OCI-LY3 (cell line): Measurements from ENCODE around the gene ATF6.

ENCODE experiments used
- H2AFZ ChIP-seq: fragments of 200-600, 300-600 bp; shearing (Covaris generic); 2 replicates; pipeline ENCODE4 v1.6.0; 2014; ENCODE audit warnings: antibody characterized with exemption, low read depth, low read length
- H3K27ac ChIP-seq: fragments of 200-600, 300-600 bp; sonication (generic); 2 replicates; pipeline ENCODE4 v1.5.1; 2014; ENCODE audit warnings: mild to moderate bottlenecking, low read length, moderate library complexity, mixed read lengths
- H3K27me3 ChIP-seq: fragments of 200-600, 300-600 bp; sonication (generic); 2 replicates; pipeline ENCODE4 v1.6.1; 2014; ENCODE audit warnings: low read depth, low read length, mixed read lengths
- H3K36me3 ChIP-seq: fragments of 200-600, 300-600 bp; sonication (generic); replicated peaks from 2 replicates; pipeline ENCODE3; 2014; ENCODE audit warnings: low read depth, low read length, mixed read lengths
- H3K4me1 ChIP-seq: fragments of 300-600, 200-600 bp; sonication (generic); 2 replicates; pipeline ENCODE4 v1.6.1; 2014; ENCODE audit warnings: low read length, mixed read lengths
- H3K4me2 ChIP-seq: fragments of 200-600, 300-600 bp; sonication (generic); 2 replicates; pipeline ENCODE4 v1.6.1; 2014; ENCODE audit warnings: low read length, mixed read lengths
- H3K4me3 ChIP-seq: fragments of 300-600, 200-600 bp; sonication (generic); 2 replicates; pipeline ENCODE4 v1.5.1; 2014; ENCODE audit warnings: antibody characterized with exemption, mild to moderate bottlenecking, low read length, moderate library complexity
- H3K79me2 ChIP-seq: fragments of 300-600, 200-600 bp; shearing (Covaris generic); 2 replicates; pipeline ENCODE4 v1.6.1; 2014; ENCODE audit warnings: mild to moderate bottlenecking, low read length, mixed read lengths
- H3K9ac ChIP-seq: fragments of 300-600, 200-600 bp; shearing (Covaris generic); 2 replicates; pipeline ENCODE4 v1.6.0; 2014; ENCODE audit warnings: mild to moderate bottlenecking, low read length, moderate library complexity
- H3K9me3 ChIP-seq: fragments of 200-600, 300-600 bp; shearing (Covaris generic); 2 replicates; pipeline ENCODE4 v1.6.1; 2014; ENCODE audit warnings: low read length, mixed read lengths; ENCODE audit not compliant: insufficient read depth
- H4K20me1 ChIP-seq: fragments of 200-600, 300-600 bp; sonication (generic); 2 replicates; pipeline ENCODE4 v1.6.1; 2016; ENCODE audit warnings: low read length, mixed read lengths; ENCODE audit not compliant: insufficient read depth
- CTCF ChIP-seq: fragments of 200-600, 300-600 bp; sonication (generic); IDR thresholded peaks from 2 replicates; pipeline ENCODE4 v1.5.1; 2014; ENCODE audit warnings: antibody characterized with exemption, low read length, low read depth
- EZH2phosphoT487 ChIP-seq: fragments of 200-600 bp; shearing (Covaris generic); IDR thresholded peaks from 2 replicates; pipeline ENCODE4 v1.6.1; 2018; ENCODE audit warnings: antibody characterized with exemption, mixed run types, low read depth

ATF6 gene

GRCh38 chr1:161839591-161839990, 73.5 kb downstream of the ATF6 start:
- H3K27me3 ChIP-seq, result no peaks in the 10 kb centered on the region
- no peak overlapping the region for H2AFZ ChIP-seq
- H3K4me2 ChIP-seq, result no peak overlapping the region
- H3K4me1 ChIP-seq, result peaks cover 5% of the 10 kb centered on the region; the same call in 1 of the 2 replicates
- H3K9ac ChIP-seq, result no peak overlapping the region
- no peak for TF ChIP-seq EZH2phosphoT487
- no peak for TF ChIP-seq CTCF
- H3K4me3 ChIP-seq, result no peak overlapping the region
- H4K20me1 ChIP-seq, result no peaks in the 10 kb centered on the region
- peaks cover 12% of the 10 kb centered on the region for H3K36me3 ChIP-seq
- no peak overlapping the region for H3K27ac ChIP-seq
- H3K79me2 ChIP-seq, result no peaks in the 10 kb centered on the region
- no peaks in the 10 kb centered on the region for H3K9me3 ChIP-seq

DNA sequence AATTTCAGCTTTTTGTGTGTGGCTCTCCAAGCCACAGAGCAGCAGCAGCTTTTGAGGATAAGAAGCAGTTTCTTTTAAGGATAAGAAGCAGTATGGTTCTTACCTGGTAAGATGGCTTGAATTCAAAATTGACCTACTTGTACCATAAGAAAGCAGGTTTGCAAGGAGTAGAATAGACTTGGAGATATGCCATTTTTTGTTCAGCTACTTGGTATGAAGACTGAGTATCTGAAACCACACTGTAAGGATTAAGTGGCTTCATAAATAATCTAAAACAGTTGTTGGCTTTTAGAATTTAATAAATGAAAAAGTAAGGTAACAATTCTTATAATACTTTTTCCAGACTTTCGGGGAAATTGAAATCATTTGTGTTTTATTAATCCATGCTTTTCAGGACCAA, 74.2 kb downstream of the ATF6 start:
- H2AFZ ChIP-seq, result no peak overlapping the region
- no peak overlapping the region for H3K27ac ChIP-seq
- TF ChIP-seq CTCF (no peak), EZH2phosphoT487 (no peak)
- no peaks in the 10 kb centered on the region for H3K27me3 ChIP-seq
- H3K9ac ChIP-seq, result no peak overlapping the region
- peaks cover 12% of the 10 kb centered on the region for H3K36me3 ChIP-seq
- H3K79me2 ChIP-seq, result no peaks in the 10 kb centered on the region
- H3K4me3 ChIP-seq, result no peak overlapping the region
- peaks cover 5% of the 10 kb centered on the region; the same call in 1 of the 2 replicates for H3K4me1 ChIP-seq
- H3K4me2 ChIP-seq, result no peak overlapping the region
- no peaks in the 10 kb centered on the region for H4K20me1 ChIP-seq
- no peaks in the 10 kb centered on the region for H3K9me3 ChIP-seq

DNA sequence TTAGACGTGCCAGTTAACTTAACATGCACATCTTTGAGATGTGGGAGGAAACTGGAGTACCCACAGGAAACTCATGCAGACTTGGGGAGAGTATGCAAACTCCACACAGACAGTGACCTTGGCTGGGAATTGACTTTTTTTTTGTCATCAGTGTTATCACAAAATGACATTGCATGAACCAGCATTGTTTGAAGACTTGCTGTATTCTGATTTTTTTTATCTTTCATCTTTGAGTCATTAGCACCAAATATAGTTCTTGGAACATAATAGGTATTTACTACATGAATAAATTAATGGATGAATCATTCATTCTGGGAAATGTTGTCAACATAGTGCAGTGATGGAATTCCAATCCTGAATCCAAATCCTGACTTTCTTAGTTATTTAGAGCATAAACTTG, 77.0 kb downstream of the ATF6 start:
- Histone ChIP-seq H3K79me2 (no peaks in the 10 kb centered on the region), H3K4me1 (peaks cover 5% of the 10 kb centered on the region; the same call in 1 of the 2 replicates), H3K27me3 (no peaks in the 10 kb centered on the region), H3K36me3 (peaks cover 15% of the 10 kb centered on the region), H2AFZ (no peak overlapping the region), H3K27ac (no peak overlapping the region), H3K4me3 (no peak overlapping the region), H4K20me1 (no peaks in the 10 kb centered on the region), H3K9me3 (no peaks in the 10 kb centered on the region), H3K4me2 (no peak overlapping the region), H3K9ac (no peak overlapping the region)
- TF ChIP-seq EZH2phosphoT487 (no peak), CTCF (no peak)

- no peak overlapping the region for H3K4me2 ChIP-seq
- no peak overlapping the region for H2AFZ ChIP-seq
- no peak overlapping the region for H3K27ac ChIP-seq
- H3K79me2 ChIP-seq, result no peaks in the 10 kb centered on the region
- no peaks in the 10 kb centered on the region for H3K4me1 ChIP-seq
- H3K9me3 ChIP-seq, result no peaks in the 10 kb centered on the region
- peaks cover 15% of the 10 kb centered on the region for H3K36me3 ChIP-seq
- H3K9ac ChIP-seq, result no peak overlapping the region
- no peaks in the 10 kb centered on the region for H3K27me3 ChIP-seq
- TF ChIP-seq CTCF, result no peak
- TF ChIP-seq EZH2phosphoT487, result no peak
- no peaks in the 10 kb centered on the region for H4K20me1 ChIP-seq
- H3K4me3 ChIP-seq, result no peak overlapping the region
Measured at GRCh38 chr1:161844696-161845095, 78.6 kb downstream of the ATF6 start.
